Measurements from ENCODE around the gene FBP1.

FBP1 gene

DNA sequence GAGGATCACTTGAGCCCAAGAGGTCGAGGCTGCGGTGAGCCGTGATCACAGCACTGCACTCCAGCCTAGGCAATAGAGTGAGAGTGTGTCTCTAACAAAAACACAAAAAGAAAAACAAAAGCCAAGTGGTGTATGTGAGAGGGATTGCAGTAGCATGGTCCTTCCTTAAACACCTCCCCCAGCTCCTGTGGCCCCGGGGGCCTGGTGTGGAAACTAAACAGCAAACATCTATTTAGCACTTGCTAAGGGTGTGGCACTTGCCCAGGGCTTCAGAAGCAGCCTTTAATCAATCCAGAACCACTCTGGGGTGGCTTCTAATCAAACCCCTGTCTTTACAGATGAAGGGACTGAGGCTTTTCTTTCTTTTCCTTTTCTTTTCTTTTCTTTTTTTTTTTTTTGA, 4.4 kb upstream of the FBP1 start:
- H3K27ac ChIP-seq = no peak overlapping the region
- TF ChIP-seq ZFX (IDR thresholded peaks at IDR 0.05; ENCODE audit: borderline replicate concordance) = no peak
- TF ChIP-seq, protein P1, sequence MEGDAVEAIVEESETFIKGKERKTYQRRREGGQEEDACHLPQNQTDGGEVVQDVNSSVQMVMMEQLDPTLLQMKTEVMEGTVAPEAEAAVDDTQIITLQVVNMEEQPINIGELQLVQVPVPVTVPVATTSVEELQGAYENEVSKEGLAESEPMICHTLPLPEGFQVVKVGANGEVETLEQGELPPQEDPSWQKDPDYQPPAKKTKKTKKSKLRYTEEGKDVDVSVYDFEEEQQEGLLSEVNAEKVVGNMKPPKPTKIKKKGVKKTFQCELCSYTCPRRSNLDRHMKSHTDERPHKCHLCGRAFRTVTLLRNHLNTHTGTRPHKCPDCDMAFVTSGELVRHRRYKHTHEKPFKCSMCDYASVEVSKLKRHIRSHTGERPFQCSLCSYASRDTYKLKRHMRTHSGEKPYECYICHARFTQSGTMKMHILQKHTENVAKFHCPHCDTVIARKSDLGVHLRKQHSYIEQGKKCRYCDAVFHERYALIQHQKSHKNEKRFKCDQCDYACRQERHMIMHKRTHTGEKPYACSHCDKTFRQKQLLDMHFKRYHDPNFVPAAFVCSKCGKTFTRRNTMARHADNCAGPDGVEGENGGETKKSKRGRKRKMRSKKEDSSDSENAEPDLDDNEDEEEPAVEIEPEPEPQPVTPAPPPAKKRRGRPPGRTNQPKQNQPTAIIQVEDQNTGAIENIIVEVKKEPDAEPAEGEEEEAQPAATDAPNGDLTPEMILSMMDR (IDR thresholded peaks at IDR 0.05) = no peak

DNA sequence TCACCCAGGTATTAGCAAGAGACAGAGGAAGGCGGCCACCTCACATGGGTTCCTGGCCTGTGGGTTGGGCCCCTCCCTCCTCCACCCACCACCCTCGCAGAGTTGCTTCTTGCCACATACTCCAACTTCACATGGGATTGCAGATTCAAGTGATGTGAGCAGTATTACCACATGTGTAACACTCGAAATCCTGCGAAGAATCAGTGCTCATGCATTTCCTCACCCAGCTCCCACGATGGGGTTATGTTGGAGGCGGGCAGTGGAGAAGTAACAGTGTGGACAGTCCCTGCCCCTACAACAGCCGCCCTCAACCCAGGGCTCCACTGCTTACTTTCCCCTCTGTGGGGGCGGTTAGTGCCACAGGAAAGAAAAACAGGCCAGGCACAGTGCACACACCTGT, 3.9 kb upstream of the FBP1 start:
- TF ChIP-seq ZFX (IDR thresholded peaks at IDR 0.05; ENCODE audit: borderline replicate concordance) = no peak
- TF ChIP-seq, protein P1 (IDR thresholded peaks at IDR 0.05) = no peak
- no peak overlapping the region for H3K27ac ChIP-seq

DNA sequence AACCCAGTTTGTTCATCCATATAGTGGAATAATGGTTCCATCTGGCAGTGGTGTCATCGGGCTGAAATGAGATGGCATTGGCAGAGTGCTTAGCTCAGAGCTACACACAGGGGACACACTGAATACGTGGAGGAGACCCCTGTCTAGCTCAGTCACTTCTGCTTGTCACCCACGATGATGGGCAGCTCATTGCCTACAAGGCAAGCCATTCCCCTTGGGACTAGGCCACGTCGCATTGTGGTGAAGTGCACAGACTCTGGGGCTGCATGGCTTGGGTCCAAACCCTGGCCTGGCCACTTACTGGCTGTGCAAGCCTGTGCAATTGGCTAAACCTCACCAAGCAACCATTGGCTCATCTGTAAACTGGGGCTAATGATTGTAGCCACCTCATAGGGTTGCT, 3.2 kb upstream of the FBP1 start:
- no peak for TF ChIP-seq ZFX (IDR thresholded peaks at IDR 0.05; ENCODE audit: borderline replicate concordance)
- TF ChIP-seq, protein P1 (IDR thresholded peaks at IDR 0.05) = no peak

DNA sequence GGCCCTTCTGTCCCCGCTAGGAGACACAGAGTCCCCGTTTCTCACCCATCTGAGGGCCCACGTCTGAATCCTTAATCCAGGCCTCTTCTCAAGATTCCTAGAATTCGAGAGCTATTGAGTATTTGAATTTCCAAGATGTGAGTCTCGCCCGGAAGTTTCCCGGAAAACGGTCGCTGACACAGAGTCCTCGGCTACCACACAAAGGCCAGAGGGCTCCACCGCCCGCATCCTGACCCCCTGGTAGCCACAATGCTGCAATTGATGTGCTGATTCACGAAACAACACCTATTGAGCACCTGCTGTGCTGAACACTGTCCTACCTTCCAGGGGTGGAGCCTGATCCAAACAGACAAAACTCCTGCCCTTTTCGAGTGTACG, 670 bp upstream of the FBP1 start:
- TF ChIP-seq ZFX (IDR thresholded peaks at IDR 0.05; ENCODE audit: borderline replicate concordance) = no peak
- TF ChIP-seq, protein P1 (IDR thresholded peaks at IDR 0.05) = no peak
- H3K27ac ChIP-seq = no peak overlapping the region

More for the DNA sequence above, 3.2 kb upstream of the FBP1 start:
- H3K27ac ChIP-seq = no peak overlapping the region

DNA sequence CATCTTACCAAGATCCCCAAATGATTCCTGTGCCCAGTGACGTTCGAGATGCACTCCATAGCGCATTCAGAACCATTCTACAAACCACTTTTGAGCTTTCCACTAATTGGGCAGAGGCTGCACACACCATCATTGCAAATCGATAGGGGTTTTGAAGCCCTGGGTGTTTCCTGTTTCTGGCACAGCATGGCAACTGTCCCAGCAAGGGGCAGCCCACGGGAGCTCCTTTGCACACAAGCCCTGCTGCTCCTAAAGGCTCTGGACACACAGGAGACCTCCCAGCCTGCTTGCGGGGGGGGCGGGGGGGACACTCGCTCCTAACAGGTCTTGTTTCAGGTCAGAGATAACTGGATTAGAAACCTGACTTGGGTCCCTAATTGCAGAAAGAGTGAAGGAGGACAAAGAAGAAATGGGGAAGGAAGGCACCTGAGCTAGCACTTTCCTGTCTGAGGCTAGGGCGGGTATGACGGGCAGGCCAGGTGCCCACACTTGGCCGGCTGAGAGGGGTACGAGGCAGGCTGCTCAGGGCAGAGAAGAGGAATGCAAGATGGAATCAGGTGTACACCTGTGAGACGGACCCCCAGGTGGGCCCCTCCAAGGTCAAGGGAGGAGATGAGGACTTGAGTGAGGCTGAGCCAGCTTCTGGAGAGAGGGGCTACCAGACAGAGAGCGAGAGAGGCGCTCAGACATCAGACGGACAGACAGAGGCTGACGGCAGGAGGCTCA, 820 bp downstream of the FBP1 start:
- TF ChIP-seq, protein P1 (IDR thresholded peaks at IDR 0.05) = no peak
- TF ChIP-seq ZFX (IDR thresholded peaks at IDR 0.05; ENCODE audit: borderline replicate concordance) = no peak
- no peak overlapping the region for H3K27ac ChIP-seq

DNA sequence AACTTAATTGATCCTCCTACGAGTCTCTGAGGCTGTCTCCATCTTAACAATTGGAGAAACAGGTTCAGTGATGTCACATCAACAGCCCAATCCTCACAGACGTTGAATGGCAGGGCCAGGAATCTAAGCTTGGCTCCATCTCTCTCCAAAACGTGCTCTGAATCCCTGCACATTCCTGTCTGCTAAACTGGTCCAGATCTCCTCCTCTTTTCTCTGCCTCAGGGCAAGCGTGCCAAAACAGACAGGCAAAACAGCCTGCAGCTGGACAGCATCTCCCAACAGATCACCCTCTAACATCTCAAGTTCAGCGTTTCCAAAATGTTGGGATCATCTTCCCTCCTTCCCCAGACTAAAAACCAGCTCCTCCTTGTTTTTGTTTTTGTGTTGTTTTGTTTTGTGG, 6.6 kb downstream of the FBP1 start:
- no peak overlapping the region for H3K27ac ChIP-seq

DNA sequence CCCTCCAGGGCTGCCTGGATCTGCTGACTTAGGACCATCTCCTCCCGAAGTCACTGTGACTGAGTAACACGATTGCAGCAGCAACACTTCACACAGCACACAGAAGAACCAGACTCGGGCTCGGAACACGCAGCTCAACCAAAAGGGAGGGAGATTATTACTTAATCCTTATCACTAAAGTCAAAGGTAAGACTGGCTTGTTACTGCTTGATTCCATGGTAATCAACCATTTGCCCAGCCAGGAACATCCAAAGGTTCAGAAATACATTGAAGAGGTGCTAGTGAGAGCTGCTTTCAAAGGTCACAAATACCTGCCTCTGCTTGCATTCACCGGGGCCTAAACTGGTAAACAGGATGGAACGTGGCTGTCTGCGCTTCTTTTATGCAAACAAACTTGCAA, 7.7 kb downstream of the FBP1 start:
- TF ChIP-seq, protein P1 (IDR thresholded peaks at IDR 0.05) = no peak
- no peak for TF ChIP-seq ZFX (IDR thresholded peaks at IDR 0.05; ENCODE audit: borderline replicate concordance)
- peak overlapping the region; percentile 71 for H3K27ac ChIP-seq

More for the DNA sequence above, 6.6 kb downstream of the FBP1 start:
- TF ChIP-seq ZFX (IDR thresholded peaks at IDR 0.05; ENCODE audit: borderline replicate concordance) = no peak
- TF ChIP-seq, protein P1 (IDR thresholded peaks at IDR 0.05) = no peak

Data from 22Rv1 (cell line).